Activated T-helper 1 cell treated with anti-CD3 and anti-CD28 coated beads, Interleukin-2, amount 50 U/mL, for 16 hours (primary cell): ENCODE measurements around the gene ZNF24.

Source experiments
- DNase-seq, 2 donors: peaks; one replicate each; pipeline ENCODE4 v3.0.0-alpha.2; 2020; ENCODE audit warnings: low read depth in 1 of 2, low spot score in 1 of 2

ZNF24 gene

DNA sequence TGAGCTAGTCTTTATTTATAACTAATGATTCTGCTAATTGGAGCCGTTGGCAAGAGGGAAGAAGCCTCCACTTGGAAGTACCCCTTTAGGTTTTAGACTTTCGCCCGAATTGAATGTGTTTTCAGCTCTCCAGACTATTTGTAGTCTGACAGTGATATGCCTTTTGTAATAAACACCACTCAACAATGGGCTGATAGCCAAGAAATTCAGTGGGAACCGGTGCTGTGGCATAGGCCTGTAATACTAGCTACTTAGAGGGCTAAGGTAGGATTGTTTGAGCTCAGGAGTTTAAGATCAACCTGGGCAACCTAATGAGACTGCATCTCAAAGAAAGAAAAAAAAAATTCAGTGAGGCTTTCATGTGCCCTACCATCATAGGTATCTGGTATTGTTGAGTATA is 40.6 kb downstream of the ZNF24 start:
- no peak for DNase-seq

DNA sequence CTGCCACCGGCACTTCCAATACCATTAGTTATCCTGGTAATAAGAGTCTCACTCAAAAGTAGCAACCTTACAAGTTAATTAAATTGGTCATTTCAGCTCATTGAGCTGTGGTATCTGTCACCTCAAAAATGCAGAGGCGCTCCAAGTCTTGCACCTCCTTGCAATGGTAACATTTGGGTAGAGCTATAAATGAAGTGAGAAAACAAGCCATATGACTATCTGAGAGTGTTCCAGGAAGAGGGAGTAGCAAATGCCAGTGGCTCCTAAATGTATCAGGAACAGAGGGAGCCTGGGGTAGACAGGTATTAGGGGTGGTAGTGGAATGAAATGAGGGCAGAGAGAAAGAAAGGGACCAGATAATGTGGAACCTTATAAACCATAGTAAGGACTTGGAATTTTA is 48.2 kb downstream of the ZNF24 start:
- DNase-seq = no peak

DNA sequence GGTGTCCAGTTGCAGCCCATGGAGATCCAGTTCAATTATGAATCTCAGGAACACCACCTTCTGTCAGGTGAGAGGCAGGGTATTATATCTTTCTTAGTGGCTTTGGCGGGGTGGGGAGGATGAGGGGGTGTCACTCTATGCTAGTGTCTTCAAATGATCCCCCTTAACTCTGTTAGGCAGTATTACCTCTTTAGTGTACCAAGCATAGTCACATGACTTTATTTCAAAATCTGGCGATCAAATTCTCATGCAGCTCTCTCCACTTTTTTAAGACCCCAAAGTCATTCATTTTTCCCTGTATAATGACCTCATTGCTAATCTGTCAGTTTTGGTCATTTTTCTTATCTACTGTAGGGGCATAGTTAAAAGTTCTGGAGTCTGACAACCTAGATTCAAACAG is 53.1 kb downstream of the ZNF24 start:
- DNase-seq = no peak

DNA sequence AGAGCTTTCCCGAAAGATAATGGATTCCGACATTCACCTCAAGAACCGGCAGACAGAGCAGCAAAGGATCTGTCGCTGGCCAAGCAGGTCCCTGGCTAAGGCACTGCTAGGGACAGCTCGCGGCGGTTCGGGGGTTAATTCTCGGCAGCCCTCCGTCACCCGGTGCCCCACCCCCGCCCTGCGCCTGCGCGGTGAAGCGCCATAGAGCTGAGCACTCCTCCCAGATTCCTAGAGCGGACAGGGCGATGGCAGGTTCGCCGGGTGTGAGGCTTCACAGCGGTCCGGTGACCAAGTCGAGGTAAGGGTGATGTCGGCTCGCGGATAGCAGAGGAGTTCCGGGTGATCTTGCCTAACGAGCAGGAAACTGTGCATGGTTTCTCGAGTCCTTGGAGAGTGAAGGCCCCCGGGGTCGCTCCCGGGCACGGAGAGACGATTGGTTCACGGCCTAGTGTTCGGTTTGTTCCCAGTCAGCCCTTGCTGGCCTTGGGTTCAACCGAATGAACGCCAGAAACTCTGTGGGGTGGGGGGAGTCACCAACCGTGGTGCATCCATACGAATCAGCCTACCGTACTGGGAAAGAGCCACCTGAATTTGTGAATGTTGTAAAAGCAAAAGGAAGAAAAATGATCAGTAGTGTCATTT is 54.0 kb downstream of the ZNF24 start, which contains the start of gene ZSCAN30:
Gene ZSCAN30 (minus strand): TSS at position 136 of the 642 bp plus-strand sequence. CDS start 25,877 bp downstream, outside the sequence.
- DNase-seq = peak; percentile 91 to 92

DNA sequence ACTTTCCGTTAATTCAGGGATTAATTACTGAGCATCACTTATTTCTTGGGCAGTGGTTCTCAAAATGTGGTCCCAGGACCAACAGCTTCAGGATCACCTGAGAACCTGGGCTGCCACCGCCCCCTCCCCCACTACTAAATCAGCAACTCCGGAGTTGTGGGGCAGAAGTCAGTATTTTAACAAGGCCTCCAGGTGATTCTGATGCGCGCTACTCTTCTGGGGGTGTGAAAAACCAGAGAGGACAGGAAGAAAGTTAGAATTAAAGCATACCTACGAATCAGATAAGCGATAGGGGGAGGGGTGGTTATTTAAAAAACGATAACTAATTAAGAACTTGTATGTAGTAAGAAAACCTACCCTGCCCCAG is 54.5 kb downstream of the ZNF24 start:
- no peak for DNase-seq

DNA sequence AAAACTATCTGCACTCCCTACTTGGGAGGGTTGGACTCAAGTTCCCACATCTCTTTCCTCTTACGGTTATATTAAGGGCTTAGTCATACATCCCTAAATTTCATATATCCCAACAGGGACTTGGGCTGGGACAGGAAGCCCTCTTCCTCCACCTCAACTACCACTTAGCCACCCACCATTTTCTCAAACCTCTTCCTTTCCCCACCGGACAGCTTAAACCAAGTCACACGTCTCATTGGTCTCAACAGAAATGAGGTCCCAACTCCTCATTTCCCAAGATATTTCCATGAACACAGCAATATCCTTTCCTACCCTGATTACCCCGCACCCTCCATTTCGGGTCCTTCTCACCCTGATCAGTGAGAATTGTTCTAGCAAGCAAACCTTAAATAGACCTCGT is 54.9 kb downstream of the ZNF24 start:
- no peak for DNase-seq

DNA sequence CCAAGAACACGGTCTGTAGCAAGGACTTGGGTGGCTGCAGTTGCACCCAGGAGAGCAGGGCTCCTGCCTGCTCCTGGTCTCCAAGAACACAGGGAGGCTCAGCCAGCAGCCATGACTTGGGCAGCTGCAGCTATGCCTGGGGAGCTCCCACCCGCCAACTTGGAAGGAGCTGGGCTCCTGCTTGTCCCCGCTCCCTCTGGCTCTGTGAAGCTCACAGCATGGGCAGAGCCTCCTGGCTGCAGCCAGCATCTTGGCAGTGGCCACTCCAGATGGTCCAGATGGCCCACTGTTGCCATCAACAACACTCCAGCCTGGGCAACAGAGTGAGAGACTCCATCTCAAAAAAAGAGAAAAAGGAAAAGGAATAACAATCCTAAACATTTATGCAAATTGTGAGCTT is 59.4 kb downstream of the ZNF24 start:
- DNase-seq = no peak

DNA sequence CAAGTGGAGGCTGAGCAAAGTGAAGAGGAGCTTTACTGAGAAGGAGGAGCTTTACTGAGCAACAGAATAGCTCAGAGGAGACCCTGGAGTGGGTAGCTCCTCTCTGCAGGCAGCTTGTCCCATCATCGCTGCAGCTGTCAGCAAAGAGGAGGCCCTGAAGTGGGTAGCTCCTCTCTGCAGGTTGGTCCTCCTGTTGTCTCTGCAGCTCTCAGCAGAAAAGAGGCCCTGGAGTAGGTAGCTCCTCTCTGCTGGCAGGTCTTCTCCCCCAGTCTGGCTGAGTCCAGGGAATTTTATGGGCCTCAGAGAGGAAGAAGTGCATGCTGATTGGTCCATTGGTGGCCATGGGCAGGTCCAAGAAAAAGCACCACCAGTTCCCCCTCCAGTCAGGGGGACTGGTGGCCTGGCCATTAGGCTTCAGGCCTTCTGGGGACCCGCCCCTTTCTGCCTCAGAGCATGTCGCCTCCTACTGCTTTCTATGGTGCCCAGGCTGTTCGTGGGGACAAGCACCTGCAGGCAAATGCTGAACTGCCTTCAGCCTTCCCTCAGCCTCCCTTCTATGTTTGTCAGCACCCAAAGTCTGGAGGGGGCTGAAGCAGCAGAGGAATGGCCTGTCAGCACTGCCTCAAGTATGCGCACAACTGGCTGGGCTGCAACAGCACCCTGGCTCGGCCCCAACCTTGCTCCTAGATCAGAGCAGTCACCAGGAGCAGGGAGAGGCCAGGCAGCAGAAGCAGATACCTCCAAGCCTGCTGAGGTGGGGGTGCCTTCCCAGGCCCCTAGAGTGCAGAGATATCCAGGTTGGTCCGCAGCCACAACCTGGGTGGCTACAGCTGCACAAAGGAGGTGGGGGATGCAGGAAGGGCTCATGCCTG is 60.1 kb downstream of the ZNF24 start:
- no peak for DNase-seq

DNA sequence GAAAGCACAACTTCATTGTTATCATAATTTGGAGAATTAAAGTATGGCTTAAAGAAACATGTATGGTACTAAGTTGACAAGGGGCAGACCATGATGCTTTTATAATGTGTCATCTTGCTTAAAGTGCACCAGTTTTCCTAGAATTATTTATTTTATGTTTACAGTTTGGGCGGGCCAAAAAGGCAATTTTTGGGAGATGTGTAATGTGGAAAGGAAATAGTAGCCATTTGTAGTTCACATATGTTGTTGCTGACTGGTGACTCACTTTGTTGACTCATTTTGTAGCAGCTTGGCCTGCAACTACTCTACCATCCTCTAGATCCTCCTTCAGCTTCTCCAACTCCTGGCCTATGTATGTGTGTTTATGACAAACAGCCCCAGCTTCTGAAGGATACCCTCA is 61.9 kb downstream of the ZNF24 start:
- DNase-seq = no peak
